Activated CD8-positive, alpha-beta T cell treated with anti-CD3 and anti-CD28 coated beads for 36 hours (primary cell): Measurements from ENCODE around the gene POLD4. TPM values are rescaled to one million over a fixed set of nuclear protein-coding genes. Genes with fewer than 3 reads are reported as not detected.
A peak's percentile ranks its signal among the peaks of the same experiment; 100 is the strongest.

Source experiments
- ATAC-seq: fragments of 200-7000 bp; cut with Tn5 transposase; one replicate; pipeline ENCODE4 v1.10.0; 2021; ENCODE audit warnings: mild to moderate bottlenecking, moderate library complexity
- CTCF ChIA-PET: fragments of 350-600 bp; sonication (Branson Sonifier 250); formaldehyde crosslinking; loops from one replicate; lab custom pipeline; 2021; ENCODE audit warnings: antibody characterized with exemption; lab: Charles Lee
- POLR2A ChIA-PET: fragments of 350-600 bp; sonication (Branson Sonifier 250); formaldehyde crosslinking; loops from one replicate; lab custom pipeline; 2021; ENCODE audit warnings: antibody characterized with exemption; lab: Charles Lee
- DNase-seq: peaks from one replicate; pipeline ENCODE4 v3.0.0-alpha.2; 2020
- H3K27ac Mint-ChIP-seq: one replicate; pipeline ENCODE4 v1.8.0; 2021; ENCODE audit warnings: mild to moderate bottlenecking, mixed read lengths
- H3K27me3 Mint-ChIP-seq: one replicate; pipeline ENCODE4 v1.8.0; 2021; ENCODE audit warnings: mixed read lengths
- H3K36me3 Mint-ChIP-seq: one replicate; pipeline ENCODE4 v1.8.0; 2021; ENCODE audit warnings: low read depth, mixed read lengths
- H3K4me1 Mint-ChIP-seq: one replicate; pipeline ENCODE4 v1.8.0; 2021; ENCODE audit warnings: low read depth, mixed read lengths
- H3K4me3 Mint-ChIP-seq: one replicate; pipeline ENCODE4 v1.8.0; 2021; ENCODE audit warnings: mild to moderate bottlenecking, moderate library complexity, mixed read lengths
- H3K9me3 Mint-ChIP-seq: one replicate; pipeline ENCODE4 v1.8.0; 2021; ENCODE audit warnings: mixed read lengths
- CTCF ChIP-seq: fragments of 200-600 bp; IDR thresholded peaks from one replicate; pipeline ENCODE4 v1.8.0; 2022; ENCODE audit warnings: antibody characterized with exemption, mild to moderate bottlenecking
- intact Hi-C: fragments of 100-400 bp; cut with micrococcal nuclease; formaldehyde crosslinking; loops from one replicate; pipeline ENCODE4 v1.10.0; 2022
- total RNA-seq, 2 experiments: library from RNA; stranded (reverse); gene quantifications; one replicate each; pipeline ENCODE4 v1.2.3, GENCODE V29; 2021

The POLD4 gene
- total RNA-seq, 2 experiments from 2014 or later, result 34.1 to 36.1 TPM

GRCh38 chr11:67345247-67345919 lies 8.0 kb downstream of the POLD4 start:
- intact Hi-C loops, result no loop called here
- ATAC-seq, result peak; percentile 50
- Mint-ChIP-seq H3K36me3 (peaks cover 3% of the 10 kb centered on the region), H3K27me3 (no peaks in the 10 kb centered on the region), H3K9me3 (no peaks in the 10 kb centered on the region), H3K4me3 (no peak overlapping the region), H3K4me1 (peaks cover 42% of the 10 kb centered on the region), H3K27ac (peak overlapping the region; percentile 89)
- POLR2A ChIA-PET, result interaction anchor here (0.6 to 2.1 kb wide), 7 partner anchors 24 to 120 kb away, joined by 3 to 8 read pairs (median 4); partner anchors contain the start of genes CLCF1 and RAD9A
- CTCF ChIA-PET, result interaction anchor here (0.7 to 7.0 kb wide), 39 partner anchors 8 to 346 kb away, joined by 3 to 109 read pairs (median 5); partner anchors contain the start of genes ANKRD13D, CLCF1, GRK2 and POLD4
- TF ChIP-seq CTCF, result no peak
- DNase-seq, result peak; percentile 30

- peaks cover 3% of the 10 kb centered on the region for H3K36me3 Mint-ChIP-seq
- TF ChIP-seq CTCF, result no peak
- POLR2A ChIA-PET, result interaction anchor here (0.8 to 0.9 kb wide), 2 partner anchors 11 to 23 kb away, joined by 3 to 5 read pairs; no protein-coding TSS in a partner anchor
- no peaks in the 10 kb centered on the region for H3K9me3 Mint-ChIP-seq
- H3K27me3 Mint-ChIP-seq, result no peaks in the 10 kb centered on the region
- intact Hi-C loops, result no loop called here
- peaks cover 42% of the 10 kb centered on the region for H3K4me1 Mint-ChIP-seq
- ATAC-seq (peak; percentile 59), DNase-seq (peak; percentile 55)
- peak overlapping the region; percentile 89 for H3K27ac Mint-ChIP-seq
- no peak overlapping the region for H3K4me3 Mint-ChIP-seq
- CTCF ChIA-PET, result interaction anchor here (0.7 to 7.0 kb wide), 13 partner anchors 7 to 263 kb away, joined by 3 to 109 read pairs (median 23); partner anchors contain the start of genes CLCF1, GRK2 and POLD4
These were observed 9.1 kb downstream of the POLD4 start for GRCh38 chr11:67344264-67344663.

- TF ChIP-seq CTCF, result no peak
- no peak for DNase-seq
- Mint-ChIP-seq H3K36me3 (no peaks in the 10 kb centered on the region), H3K9me3 (no peaks in the 10 kb centered on the region), H3K27me3 (no peaks in the 10 kb centered on the region), H3K4me3 (no peak overlapping the region), H3K4me1 (no peaks in the 10 kb centered on the region), H3K27ac (no peak overlapping the region)
- ChIA-PET POLR2A (no interaction called here), CTCF (interaction anchor here (0.7 to 4.2 kb wide), 4 partner anchors 9 to 45 kb away, joined by 3 to 40 read pairs (median 16); partner anchors contain the start of gene POLD4)
- intact Hi-C loops, result no loop called here
- ATAC-seq, result no peak
These were observed 16.1 kb downstream of the POLD4 start for GRCh38 chr11:67337257-67337656.

- ChIA-PET CTCF (interaction anchor here (1.1 to 3.1 kb wide), 5 partner anchors 12 to 51 kb away, joined by 3 to 12 read pairs (median 8); no protein-coding TSS in a partner anchor), POLR2A (interaction anchor here (0.7 kb wide), 1 partner anchor 12 kb away, joined by 3 read pairs; no protein-coding TSS in a partner anchor)
- H3K27ac Mint-ChIP-seq, result no peak overlapping the region
- no peaks in the 10 kb centered on the region for H3K27me3 Mint-ChIP-seq
- H3K4me1 Mint-ChIP-seq, result no peaks in the 10 kb centered on the region
- no peaks in the 10 kb centered on the region for H3K9me3 Mint-ChIP-seq
- H3K36me3 Mint-ChIP-seq, result no peaks in the 10 kb centered on the region
- no peak overlapping the region for H3K4me3 Mint-ChIP-seq
- intact Hi-C loops, result no loop called here
- no peak for DNase-seq
- no peak for ATAC-seq
- TF ChIP-seq CTCF, result no peak
These were observed 21.2 kb downstream of the POLD4 start for GRCh38 chr11:67332081-67332691.
